ENCODE results near the gene RANBP1.

- TF ChIP-seq, protein P1, sequence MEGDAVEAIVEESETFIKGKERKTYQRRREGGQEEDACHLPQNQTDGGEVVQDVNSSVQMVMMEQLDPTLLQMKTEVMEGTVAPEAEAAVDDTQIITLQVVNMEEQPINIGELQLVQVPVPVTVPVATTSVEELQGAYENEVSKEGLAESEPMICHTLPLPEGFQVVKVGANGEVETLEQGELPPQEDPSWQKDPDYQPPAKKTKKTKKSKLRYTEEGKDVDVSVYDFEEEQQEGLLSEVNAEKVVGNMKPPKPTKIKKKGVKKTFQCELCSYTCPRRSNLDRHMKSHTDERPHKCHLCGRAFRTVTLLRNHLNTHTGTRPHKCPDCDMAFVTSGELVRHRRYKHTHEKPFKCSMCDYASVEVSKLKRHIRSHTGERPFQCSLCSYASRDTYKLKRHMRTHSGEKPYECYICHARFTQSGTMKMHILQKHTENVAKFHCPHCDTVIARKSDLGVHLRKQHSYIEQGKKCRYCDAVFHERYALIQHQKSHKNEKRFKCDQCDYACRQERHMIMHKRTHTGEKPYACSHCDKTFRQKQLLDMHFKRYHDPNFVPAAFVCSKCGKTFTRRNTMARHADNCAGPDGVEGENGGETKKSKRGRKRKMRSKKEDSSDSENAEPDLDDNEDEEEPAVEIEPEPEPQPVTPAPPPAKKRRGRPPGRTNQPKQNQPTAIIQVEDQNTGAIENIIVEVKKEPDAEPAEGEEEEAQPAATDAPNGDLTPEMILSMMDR (IDR thresholded peaks at IDR 0.05): no peak
- TF ChIP-seq POLR2A (IDR thresholded peaks at IDR 0.05): no peak
Observed at GRCh38 chr22:20175597-20175900, 59.6 kb downstream of the RANBP1 start.

Measured in adrenal gland (tissue), 5 donors.